ENCODE data around the gene RPL5. TPM values are rescaled to one million over a fixed set of nuclear protein-coding genes. Genes with fewer than 3 reads are reported as not detected.

The RPL5 gene
- total RNA-seq, 4 donors from 2014 or later, result 851 to 985 (median 913) TPM

DNA sequence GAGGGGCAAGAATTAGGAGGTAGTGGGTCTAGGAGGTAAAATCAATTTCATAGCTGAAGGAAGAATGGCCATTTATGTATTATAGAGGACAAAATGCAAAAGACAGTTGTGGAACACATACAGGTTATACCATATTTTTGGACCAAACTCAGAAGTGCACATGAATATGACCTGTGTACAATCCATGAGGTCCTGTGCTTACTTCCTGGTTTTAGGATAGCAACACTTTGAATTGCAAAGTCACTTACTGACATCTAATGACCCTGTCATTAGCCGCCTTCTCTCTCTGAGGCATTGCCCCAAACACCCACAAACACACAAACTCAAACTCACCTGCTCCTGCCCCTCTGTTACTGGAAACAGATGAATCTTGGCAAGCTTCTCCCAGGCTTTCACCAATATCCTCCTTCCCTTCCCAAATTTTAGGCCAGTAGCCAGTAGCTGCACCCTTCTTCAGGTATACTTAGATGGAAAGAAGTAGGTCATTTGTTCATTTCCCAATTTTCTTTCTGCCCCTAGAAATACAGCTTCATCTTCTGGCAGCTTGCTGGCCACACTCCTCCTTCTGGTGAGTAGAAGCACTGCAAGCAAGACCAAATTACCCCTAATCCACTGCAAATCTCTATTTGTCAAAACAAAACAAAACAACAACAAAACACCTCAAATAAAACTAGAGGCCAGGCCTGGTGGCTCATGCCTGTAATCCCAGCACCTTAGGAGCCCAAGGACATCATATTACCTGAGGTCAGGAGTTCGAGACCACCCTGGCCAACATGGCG, 13.7 kb upstream of the RPL5 start:
- in situ Hi-C loops (cut with MboI; ENCODE audit: low sequenced_read_pairs in 4 of 4), result loop anchor here in 1 of 4 donors (25.0 kb wide), 1 partner anchor 506 kb away; no protein-coding TSS in a partner anchor
- H3K36me3 ChIP-seq, result no peaks in the 10 kb centered on the region
- no peak overlapping the region for H3K27ac ChIP-seq
- H3K27me3 ChIP-seq, result no peaks in the 10 kb centered on the region
- DNase-seq (no peak), ATAC-seq (no peak)
- no peaks in the 10 kb centered on the region for H3K9me3 ChIP-seq
- H3K4me3 ChIP-seq, result no peak overlapping the region
- no peak for TF ChIP-seq POLR2A (IDR thresholded peaks at IDR 0.05)
- TF ChIP-seq, protein P1, sequence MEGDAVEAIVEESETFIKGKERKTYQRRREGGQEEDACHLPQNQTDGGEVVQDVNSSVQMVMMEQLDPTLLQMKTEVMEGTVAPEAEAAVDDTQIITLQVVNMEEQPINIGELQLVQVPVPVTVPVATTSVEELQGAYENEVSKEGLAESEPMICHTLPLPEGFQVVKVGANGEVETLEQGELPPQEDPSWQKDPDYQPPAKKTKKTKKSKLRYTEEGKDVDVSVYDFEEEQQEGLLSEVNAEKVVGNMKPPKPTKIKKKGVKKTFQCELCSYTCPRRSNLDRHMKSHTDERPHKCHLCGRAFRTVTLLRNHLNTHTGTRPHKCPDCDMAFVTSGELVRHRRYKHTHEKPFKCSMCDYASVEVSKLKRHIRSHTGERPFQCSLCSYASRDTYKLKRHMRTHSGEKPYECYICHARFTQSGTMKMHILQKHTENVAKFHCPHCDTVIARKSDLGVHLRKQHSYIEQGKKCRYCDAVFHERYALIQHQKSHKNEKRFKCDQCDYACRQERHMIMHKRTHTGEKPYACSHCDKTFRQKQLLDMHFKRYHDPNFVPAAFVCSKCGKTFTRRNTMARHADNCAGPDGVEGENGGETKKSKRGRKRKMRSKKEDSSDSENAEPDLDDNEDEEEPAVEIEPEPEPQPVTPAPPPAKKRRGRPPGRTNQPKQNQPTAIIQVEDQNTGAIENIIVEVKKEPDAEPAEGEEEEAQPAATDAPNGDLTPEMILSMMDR (IDR thresholded peaks at IDR 0.05 in 4 of 5, conservative IDR thresholded peaks at IDR 0.05 in 1 of 5), result peak; percentile 22 to 66 (median 54)
- intact Hi-C loops (cut with DNase I; ENCODE audit: low total_unique reads), result loop anchor here (1.0 kb wide), 1 partner anchor 69 kb away; no protein-coding TSS in a partner anchor
- H3K4me1 ChIP-seq, result no peaks in the 10 kb centered on the region

DNA sequence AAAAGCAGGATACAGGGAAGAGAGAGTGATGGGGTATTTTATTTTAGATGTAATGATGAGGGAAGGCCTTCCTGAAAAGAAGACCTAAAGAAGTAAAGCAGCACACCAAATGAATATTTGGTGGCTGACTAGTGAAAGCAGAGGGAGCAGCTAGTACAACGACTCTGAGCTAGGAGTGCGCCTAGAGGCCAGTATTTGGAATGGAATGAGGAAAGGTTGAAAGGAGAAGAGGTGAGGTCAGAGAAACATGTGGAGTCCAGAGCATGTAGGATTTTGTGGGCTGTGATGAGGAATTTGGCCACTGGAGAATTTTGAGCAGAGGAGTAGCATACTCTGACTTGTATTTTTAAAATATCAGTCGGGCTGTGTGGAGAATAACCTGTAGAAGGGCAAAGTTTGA, 11.8 kb upstream of the RPL5 start:
- TF ChIP-seq, protein P1 (IDR thresholded peaks at IDR 0.05 in 4 of 5, conservative IDR thresholded peaks at IDR 0.05 in 1 of 5), result no peak
- no peak for TF ChIP-seq POLR2A (IDR thresholded peaks at IDR 0.05)
- ATAC-seq, result no peak
- in situ Hi-C loops (cut with MboI; ENCODE audit: low sequenced_read_pairs in 4 of 4) (loop anchor here in 1 of 4 donors (25.0 kb wide), 1 partner anchor 508 kb away; no protein-coding TSS in a partner anchor), intact Hi-C loops (cut with DNase I; ENCODE audit: low total_unique reads) (no loop called here)
- H3K4me1 ChIP-seq, result no peaks in the 10 kb centered on the region
- H3K36me3 ChIP-seq, result no peaks in the 10 kb centered on the region
- DNase-seq, result no peak
- no peak overlapping the region for H3K27ac ChIP-seq
- no peaks in the 10 kb centered on the region for H3K27me3 ChIP-seq
- no peak overlapping the region for H3K4me3 ChIP-seq
- H3K9me3 ChIP-seq, result no peaks in the 10 kb centered on the region

DNA sequence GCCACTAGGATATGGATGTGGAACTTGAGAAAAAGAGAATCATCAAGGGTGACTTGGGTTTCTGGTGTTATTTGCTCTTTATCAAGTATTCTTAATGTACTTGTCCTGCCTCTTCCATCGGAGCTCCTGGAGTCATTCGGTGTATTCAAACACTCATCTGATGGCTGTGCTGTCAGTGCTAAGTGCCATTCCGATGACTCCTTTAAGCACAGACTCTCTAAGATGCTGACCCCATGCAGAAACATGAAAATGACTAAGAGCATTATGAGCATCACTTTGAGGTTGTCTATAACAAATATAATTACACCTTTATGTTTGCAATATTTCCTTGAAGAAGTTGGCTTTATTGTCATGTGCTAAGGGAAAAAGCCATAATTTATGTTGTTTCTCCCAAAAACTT, 11.3 kb upstream of the RPL5 start:
- Histone ChIP-seq H3K4me3 (no peak overlapping the region), H3K27ac (no peak overlapping the region), H3K4me1 (no peaks in the 10 kb centered on the region), H3K9me3 (no peaks in the 10 kb centered on the region), H3K27me3 (no peaks in the 10 kb centered on the region), H3K36me3 (no peaks in the 10 kb centered on the region)
- in situ Hi-C loops (cut with MboI; ENCODE audit: low sequenced_read_pairs in 4 of 4) (loop anchor here in 1 of 4 donors (25.0 kb wide), 1 partner anchor 508 kb away; no protein-coding TSS in a partner anchor), intact Hi-C loops (cut with DNase I; ENCODE audit: low total_unique reads) (no loop called here)
- no peak for DNase-seq
- TF ChIP-seq, protein P1 (IDR thresholded peaks at IDR 0.05 in 4 of 5, conservative IDR thresholded peaks at IDR 0.05 in 1 of 5), result no peak
- no peak for TF ChIP-seq POLR2A (IDR thresholded peaks at IDR 0.05)
- ATAC-seq, result no peak

DNA sequence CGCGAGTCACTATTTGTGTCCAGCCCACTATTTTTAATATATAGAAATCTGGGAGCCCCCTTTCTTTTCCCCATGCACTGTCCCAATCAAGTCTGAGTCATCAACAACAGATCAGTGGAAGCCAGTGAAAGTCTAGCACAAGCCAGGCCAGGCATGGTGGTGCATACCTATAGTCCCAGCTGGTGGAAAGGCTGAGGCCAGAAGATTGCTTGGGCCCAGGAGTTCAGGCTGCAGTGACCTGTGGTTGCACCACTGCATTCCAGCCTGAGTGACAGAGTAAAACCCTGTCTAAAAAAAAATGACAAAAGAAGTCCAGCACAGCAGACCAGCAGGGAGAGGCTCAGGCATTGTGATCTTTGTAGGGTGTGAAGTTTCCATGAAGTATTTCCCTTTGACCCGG, 9.0 kb upstream of the RPL5 start:
- H3K4me1 ChIP-seq, result no peaks in the 10 kb centered on the region
- intact Hi-C loops (cut with DNase I; ENCODE audit: low total_unique reads), result no loop called here
- no peak for TF ChIP-seq POLR2A (IDR thresholded peaks at IDR 0.05)
- TF ChIP-seq, protein P1 (IDR thresholded peaks at IDR 0.05 in 4 of 5, conservative IDR thresholded peaks at IDR 0.05 in 1 of 5), result no peak
- in situ Hi-C loops (cut with MboI; ENCODE audit: low sequenced_read_pairs in 4 of 4), result loop anchor here in 1 of 4 donors (25.0 kb wide), 1 partner anchor 511 kb away; no protein-coding TSS in a partner anchor
- no peaks in the 10 kb centered on the region for H3K9me3 ChIP-seq
- no peaks in the 10 kb centered on the region for H3K36me3 ChIP-seq
- H3K4me3 ChIP-seq, result no peak overlapping the region
- DNase-seq (no peak), ATAC-seq (no peak)
- no peaks in the 10 kb centered on the region for H3K27me3 ChIP-seq
- H3K27ac ChIP-seq, result no peak overlapping the region

All from gastrocnemius medialis (tissue), 4 donors.